ENCODE data around the gene HAGH. TPM values are rescaled to one million over a fixed set of nuclear protein-coding genes. Genes with fewer than 3 reads are reported as not detected.

HAGH gene
- polyA plus RNA-seq, 1 experiment = 11.8 TPM

GRCh38 chr16:1794908-1795666 lies 31.5 kb downstream of the HAGH start:
- H3K27ac ChIP-seq (ENCODE audit: low read depth, low read length) = no peak overlapping the region
- POLR2A ChIA-PET = no interaction called here
- TF ChIP-seq CTCF (IDR thresholded peaks at IDR 0.05; ENCODE audit: low read depth, low read length) = no peak
- DNase-seq (ENCODE audit: low read depth, low spot score) = no peak
- no peaks in the 10 kb centered on the region for H3K27me3 ChIP-seq (ENCODE audit: control insufficient read depth, insufficient read depth, low read length)
- H3K4me3 ChIP-seq (ENCODE audit: low read depth, low read length) = no peak overlapping the region
- H3K9me3 ChIP-seq (ENCODE audit: control insufficient read depth, insufficient read depth, low read length) = peaks cover 8% of the 10 kb centered on the region
- CTCF ChIA-PET = no interaction called here

- Histone ChIP-seq H3K27ac (ENCODE audit: low read depth, low read length) (no peak overlapping the region), H3K27me3 (ENCODE audit: control insufficient read depth, insufficient read depth, low read length) (no peaks in the 10 kb centered on the region), H3K4me3 (ENCODE audit: low read depth, low read length) (no peak overlapping the region), H3K9me3 (ENCODE audit: control insufficient read depth, insufficient read depth, low read length) (peaks cover 5% of the 10 kb centered on the region)
- POLR2A ChIA-PET = no interaction called here
- CTCF ChIA-PET = no interaction called here
- no peak for TF ChIP-seq CTCF (IDR thresholded peaks at IDR 0.05; ENCODE audit: low read depth, low read length)
- no peak for DNase-seq (ENCODE audit: low read depth, low spot score)
Measured at GRCh38 chr16:1794221-1794871, 32.3 kb downstream of the HAGH start.

GRCh38 chr16:1793578-1794220 lies 32.9 kb downstream of the HAGH start, which contains the start of gene IGFALS:
TSS of gene IGFALS (minus strand) at chr16:1793705. CDS start at chr16:1793652, 53 bp downstream.
- DNase-seq (ENCODE audit: low read depth, low spot score) = no peak
- TF ChIP-seq CTCF (IDR thresholded peaks at IDR 0.05; ENCODE audit: low read depth, low read length) = no peak
- H3K4me3 ChIP-seq (ENCODE audit: low read depth, low read length) = no peak within 1 kb of the TSS
- CTCF ChIA-PET = no interaction called here
- H3K27ac ChIP-seq (ENCODE audit: low read depth, low read length) = no peak within 1 kb of the TSS
- POLR2A ChIA-PET = no interaction called here
- H3K9me3 ChIP-seq (ENCODE audit: control insufficient read depth, insufficient read depth, low read length) = peaks cover 5% of the 10 kb centered on the region
- no peaks in the 10 kb centered on the region for H3K27me3 ChIP-seq (ENCODE audit: control insufficient read depth, insufficient read depth, low read length)

GRCh38 chr16:1792836-1793577 lies 33.6 kb downstream of the HAGH start:
- no peak for DNase-seq (ENCODE audit: low read depth, low spot score)
- Histone ChIP-seq H3K27me3 (ENCODE audit: control insufficient read depth, insufficient read depth, low read length) (no peaks in the 10 kb centered on the region), H3K4me3 (ENCODE audit: low read depth, low read length) (no peak overlapping the region), H3K27ac (ENCODE audit: low read depth, low read length) (no peak overlapping the region), H3K9me3 (ENCODE audit: control insufficient read depth, insufficient read depth, low read length) (peaks cover 2% of the 10 kb centered on the region)
- POLR2A ChIA-PET = no interaction called here
- no peak for TF ChIP-seq CTCF (IDR thresholded peaks at IDR 0.05; ENCODE audit: low read depth, low read length)
- CTCF ChIA-PET = interaction anchor here (0.6 kb wide), 1 partner anchor 87 kb away, joined by 3 read pairs; no protein-coding TSS in a partner anchor

Data from AG04450 (cell line).